ENCODE data around the gene CSNK2A2. TPM values are rescaled to one million over a fixed set of nuclear protein-coding genes. Genes with fewer than 3 reads are reported as not detected.
A peak's percentile ranks its signal among the peaks of the same experiment; 100 is the strongest.

The CSNK2A2 gene
- total RNA-seq, 1 donor from 2014 or later, result 96.2 TPM

DNA sequence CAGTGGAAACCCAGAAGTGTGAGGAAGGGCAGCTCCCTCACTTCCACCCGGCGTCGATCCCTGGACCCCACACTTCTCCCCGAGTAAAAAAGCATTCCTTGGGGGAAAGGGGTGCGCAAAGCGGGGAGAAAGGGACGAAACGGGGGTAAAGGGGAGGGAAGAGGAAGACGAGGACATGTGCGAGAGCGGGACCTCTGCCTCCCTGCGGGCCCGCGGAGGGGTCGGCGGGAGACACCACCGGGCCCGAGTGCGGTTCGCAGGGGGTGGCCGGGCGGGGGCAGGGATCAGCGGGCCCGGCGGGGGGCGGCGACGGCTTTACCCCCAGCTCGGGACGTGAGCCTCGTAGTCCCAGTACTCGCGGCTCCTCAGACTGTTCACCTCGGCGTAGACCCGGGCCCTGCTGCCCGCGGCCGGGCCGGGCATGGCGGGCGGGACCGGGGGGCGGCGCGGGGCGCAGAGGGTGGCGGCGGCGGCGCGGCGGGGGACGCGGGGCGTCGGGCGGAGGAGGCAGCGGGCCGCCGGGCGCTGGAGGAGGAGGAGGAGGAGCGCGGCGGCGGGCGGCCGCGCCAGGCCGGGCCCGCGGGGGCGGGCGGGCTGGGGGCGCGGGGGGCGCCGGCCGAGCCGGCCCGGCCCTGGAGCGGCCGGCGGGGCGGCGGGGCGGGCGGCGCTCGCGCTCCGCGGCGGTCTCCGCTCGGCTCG is 443 bp downstream of the CSNK2A2 start:
- H2AFZ ChIP-seq (ENCODE audit: low read depth, low read length), result no peak overlapping the region
- no peak overlapping the region for H3K27ac ChIP-seq (ENCODE audit: low read depth, low read length)
- peaks cover 48% of the 10 kb centered on the region for H3K79me2 ChIP-seq (ENCODE audit: insufficient read depth, low read length)
- Mint-ChIP-seq H3K4me3 (ENCODE audit: unreplicated experiment) (peak overlapping the region; percentile 95), H3K4me1 (ENCODE audit: low read depth, unreplicated experiment) (peaks cover 5% of the 10 kb centered on the region), H3K27ac (ENCODE audit: unreplicated experiment) (peak overlapping the region; percentile 82), H3K27me3 (ENCODE audit: low read depth, unreplicated experiment) (peaks cover 20% of the 10 kb centered on the region), H3K9me3 (ENCODE audit: unreplicated experiment) (no peaks in the 10 kb centered on the region), H3K36me3 (ENCODE audit: low read depth, unreplicated experiment) (peaks cover 2% of the 10 kb centered on the region)
- peak overlapping the region; percentile 70 for H3K4me3 ChIP-seq (ENCODE audit: insufficient read depth, low read depth, low read length)
- FAIRE-seq, result no peak
- peaks cover 5% of the 10 kb centered on the region for H3K27me3 ChIP-seq (ENCODE audit: insufficient read depth, low read length)
- peaks cover 40% of the 10 kb centered on the region for H4K20me1 ChIP-seq (ENCODE audit: insufficient read depth, low read length)
- peaks cover 4% of the 10 kb centered on the region for H3K4me1 ChIP-seq (ENCODE audit: insufficient read depth, low read length)
- TF ChIP-seq, protein P1, sequence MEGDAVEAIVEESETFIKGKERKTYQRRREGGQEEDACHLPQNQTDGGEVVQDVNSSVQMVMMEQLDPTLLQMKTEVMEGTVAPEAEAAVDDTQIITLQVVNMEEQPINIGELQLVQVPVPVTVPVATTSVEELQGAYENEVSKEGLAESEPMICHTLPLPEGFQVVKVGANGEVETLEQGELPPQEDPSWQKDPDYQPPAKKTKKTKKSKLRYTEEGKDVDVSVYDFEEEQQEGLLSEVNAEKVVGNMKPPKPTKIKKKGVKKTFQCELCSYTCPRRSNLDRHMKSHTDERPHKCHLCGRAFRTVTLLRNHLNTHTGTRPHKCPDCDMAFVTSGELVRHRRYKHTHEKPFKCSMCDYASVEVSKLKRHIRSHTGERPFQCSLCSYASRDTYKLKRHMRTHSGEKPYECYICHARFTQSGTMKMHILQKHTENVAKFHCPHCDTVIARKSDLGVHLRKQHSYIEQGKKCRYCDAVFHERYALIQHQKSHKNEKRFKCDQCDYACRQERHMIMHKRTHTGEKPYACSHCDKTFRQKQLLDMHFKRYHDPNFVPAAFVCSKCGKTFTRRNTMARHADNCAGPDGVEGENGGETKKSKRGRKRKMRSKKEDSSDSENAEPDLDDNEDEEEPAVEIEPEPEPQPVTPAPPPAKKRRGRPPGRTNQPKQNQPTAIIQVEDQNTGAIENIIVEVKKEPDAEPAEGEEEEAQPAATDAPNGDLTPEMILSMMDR (IDR thresholded peaks at IDR 0.05; ENCODE audit: insufficient read depth, low read depth, low read length), result no peak
- peaks cover 25% of the 10 kb centered on the region for H3K36me3 ChIP-seq (ENCODE audit: insufficient read depth, low read length)
- DNase-seq (ENCODE audit: low read depth), result no peak
- no peaks in the 10 kb centered on the region for H3K9me3 ChIP-seq (ENCODE audit: insufficient read depth, low read depth, low read length)
- H3K4me2 ChIP-seq (ENCODE audit: low read length), result peak overlapping the region; percentile 85
- peak overlapping the region; percentile 77 for H3K9ac ChIP-seq (ENCODE audit: low read length)

DNA sequence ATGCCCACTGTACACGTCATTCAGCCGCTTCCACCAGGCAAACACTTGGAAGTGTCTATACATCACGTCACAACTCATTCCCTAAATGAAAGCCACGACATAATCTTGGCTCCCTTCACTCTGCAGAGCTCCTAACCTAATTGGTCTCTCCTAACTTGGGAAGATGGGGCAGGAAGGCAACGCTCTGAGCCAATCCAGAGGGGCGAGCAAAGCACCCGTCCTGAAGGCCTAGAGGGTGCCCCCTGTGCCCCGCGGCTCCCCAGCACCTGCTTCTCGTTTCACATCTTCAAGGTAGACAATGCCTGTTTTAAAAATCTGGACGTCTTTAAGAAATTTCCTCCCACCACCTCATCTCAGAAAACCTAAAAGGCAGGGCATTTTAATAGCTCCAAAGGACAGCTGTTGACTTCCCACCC is 1.0 kb downstream of the CSNK2A2 start:
- H3K9me3 ChIP-seq (ENCODE audit: insufficient read depth, low read depth, low read length), result no peaks in the 10 kb centered on the region
- TF ChIP-seq EZH2 (IDR thresholded peaks at IDR 0.05; ENCODE audit: insufficient read depth, low read length), result no peak
- TF ChIP-seq, protein P1 (IDR thresholded peaks at IDR 0.05; ENCODE audit: insufficient read depth, low read depth, low read length), result no peak
- Mint-ChIP-seq H3K4me3 (ENCODE audit: unreplicated experiment) (peak overlapping the region; percentile 95), H3K36me3 (ENCODE audit: low read depth, unreplicated experiment) (peaks cover 5% of the 10 kb centered on the region), H3K4me1 (ENCODE audit: low read depth, unreplicated experiment) (peaks cover 5% of the 10 kb centered on the region), H3K9me3 (ENCODE audit: unreplicated experiment) (no peaks in the 10 kb centered on the region), H3K27me3 (ENCODE audit: low read depth, unreplicated experiment) (peaks cover 17% of the 10 kb centered on the region), H3K27ac (ENCODE audit: unreplicated experiment) (peak overlapping the region; percentile 82)
- FAIRE-seq, result no peak
- no peak overlapping the region for H2AFZ ChIP-seq (ENCODE audit: low read depth, low read length)
- peak overlapping the region; percentile 85 for H3K4me2 ChIP-seq (ENCODE audit: low read length)
- no peak overlapping the region for H3K27ac ChIP-seq (ENCODE audit: low read depth, low read length)
- peaks cover 44% of the 10 kb centered on the region for H4K20me1 ChIP-seq (ENCODE audit: insufficient read depth, low read length)
- H3K27me3 ChIP-seq (ENCODE audit: insufficient read depth, low read length), result peaks cover 5% of the 10 kb centered on the region
- peaks cover 4% of the 10 kb centered on the region for H3K4me1 ChIP-seq (ENCODE audit: insufficient read depth, low read length)
- H3K4me3 ChIP-seq (ENCODE audit: insufficient read depth, low read depth, low read length), result peak overlapping the region; percentile 70
- H3K79me2 ChIP-seq (ENCODE audit: insufficient read depth, low read length), result peaks cover 54% of the 10 kb centered on the region
- H3K36me3 ChIP-seq (ENCODE audit: insufficient read depth, low read length), result peaks cover 31% of the 10 kb centered on the region
- peak overlapping the region; percentile 77 for H3K9ac ChIP-seq (ENCODE audit: low read length)
- DNase-seq (ENCODE audit: low read depth), result peak; percentile 34

DNA sequence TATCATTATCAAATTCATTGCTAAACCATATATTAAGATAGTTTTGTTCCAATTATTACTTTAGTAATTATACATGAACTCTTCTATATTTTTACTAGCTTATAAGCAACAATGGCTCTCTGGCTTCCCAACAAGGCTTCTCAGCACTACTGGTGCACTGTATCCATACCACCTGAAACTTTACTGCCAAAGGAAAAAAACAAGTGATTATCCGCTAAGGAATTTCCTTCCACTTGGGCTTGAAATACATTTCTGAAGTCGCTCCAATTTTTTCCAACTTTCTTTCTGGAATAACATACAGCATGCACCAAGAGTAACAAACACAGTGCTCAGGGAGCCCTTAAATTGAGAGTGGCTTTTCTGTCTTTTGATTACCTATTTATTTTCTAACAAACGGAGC is 2.1 kb downstream of the CSNK2A2 start:
- H3K9me3 Mint-ChIP-seq (ENCODE audit: unreplicated experiment), result no peaks in the 10 kb centered on the region
- peak overlapping the region; percentile 66 for H3K4me3 Mint-ChIP-seq (ENCODE audit: unreplicated experiment)
- DNase-seq (ENCODE audit: low read depth) (no peak), FAIRE-seq (no peak)
- peaks cover 52% of the 10 kb centered on the region for H4K20me1 ChIP-seq (ENCODE audit: insufficient read depth, low read length)
- H3K9ac ChIP-seq (ENCODE audit: low read length), result no peak overlapping the region
- no peak overlapping the region for H3K27ac ChIP-seq (ENCODE audit: low read depth, low read length)
- H3K27me3 Mint-ChIP-seq (ENCODE audit: low read depth, unreplicated experiment), result peaks cover 14% of the 10 kb centered on the region
- H3K4me3 ChIP-seq (ENCODE audit: insufficient read depth, low read depth, low read length), result no peak overlapping the region
- no peak overlapping the region for H3K4me2 ChIP-seq (ENCODE audit: low read length)
- H3K36me3 ChIP-seq (ENCODE audit: insufficient read depth, low read length), result peaks cover 39% of the 10 kb centered on the region
- H3K36me3 Mint-ChIP-seq (ENCODE audit: low read depth, unreplicated experiment), result peaks cover 10% of the 10 kb centered on the region
- H2AFZ ChIP-seq (ENCODE audit: low read depth, low read length), result no peak overlapping the region
- no peak for TF ChIP-seq EZH2 (IDR thresholded peaks at IDR 0.05; ENCODE audit: insufficient read depth, low read length)
- TF ChIP-seq, protein P1 (IDR thresholded peaks at IDR 0.05; ENCODE audit: insufficient read depth, low read depth, low read length), result no peak
- peaks cover 64% of the 10 kb centered on the region for H3K79me2 ChIP-seq (ENCODE audit: insufficient read depth, low read length)
- peaks cover 5% of the 10 kb centered on the region for H3K4me1 Mint-ChIP-seq (ENCODE audit: low read depth, unreplicated experiment)
- H3K27ac Mint-ChIP-seq (ENCODE audit: unreplicated experiment), result no peak overlapping the region
- peaks cover 4% of the 10 kb centered on the region for H3K4me1 ChIP-seq (ENCODE audit: insufficient read depth, low read length)
- H3K9me3 ChIP-seq (ENCODE audit: insufficient read depth, low read depth, low read length), result no peaks in the 10 kb centered on the region
- peaks cover 5% of the 10 kb centered on the region for H3K27me3 ChIP-seq (ENCODE audit: insufficient read depth, low read length)

Data from astrocyte (in vitro differentiated cells and primary cell).